Bronchial epithelial cell (primary cell): ENCODE data around the gene SEC16A. TPM values are rescaled to one million over a fixed set of nuclear protein-coding genes. Genes with fewer than 3 reads are reported as not detected.

Experiments used
- DNase-seq: peaks from one replicate; pipeline ENCODE4 v3.0.0-alpha.2; 2010; ENCODE audit warnings: low read depth
- FAIRE-seq: peaks from 2 replicates; lab custom pipeline; 2011; peaks lifted over from hg19 to GRCh38; lab: Jason Lieb, UNC
- H3K27me3 ChIP-seq: 2 replicates; pipeline ENCODE4 v1.5.1; 2011; ENCODE audit warnings: low read length; ENCODE audit not compliant: control insufficient read depth, insufficient read depth
- H3K36me3 ChIP-seq: 2 replicates; pipeline ENCODE4 v1.5.1; 2011; ENCODE audit warnings: low read length; ENCODE audit not compliant: control insufficient read depth, insufficient read depth
- H3K4me3 ChIP-seq: 2 replicates; pipeline ENCODE4 v1.5.1; 2011; ENCODE audit warnings: mild to moderate bottlenecking, low read depth, low read length, control low read depth
- CTCF ChIP-seq: IDR thresholded peaks from 2 replicates; pipeline ENCODE4 v1.5.1; 2011; ENCODE audit warnings: mild to moderate bottlenecking, moderate library complexity, low read length, control low read depth, inconsistent platforms; ENCODE audit not compliant: insufficient read depth, severe bottlenecking
- total RNA-seq: library from RNA; depleted of rRNA; stranded (reverse); fragments of >200 nt; gene quantifications from 2 replicates; pipeline ENCODE4 v1.2.1, GENCODE V29; 2014

The SEC16A gene
- total RNA-seq, 1 donor from 2014 or later = 13.7 TPM

- Histone ChIP-seq H3K27me3 (no peaks in the 10 kb centered on the region), H3K36me3 (peaks cover 45% of the 10 kb centered on the region), H3K4me3 (no peak overlapping the region)
- FAIRE-seq (no peak), DNase-seq (no peak)
- no peak for TF ChIP-seq CTCF
Observed at GRCh38 chr9:136496801-136497620, 14.2 kb upstream of the SEC16A start.

GRCh38 chr9:136496181-136496580 lies 13.3 kb upstream of the SEC16A start:
- DNase-seq (no peak), FAIRE-seq (no peak)
- Histone ChIP-seq H3K27me3 (no peaks in the 10 kb centered on the region), H3K36me3 (peaks cover 41% of the 10 kb centered on the region), H3K4me3 (no peak overlapping the region)
- no peak for TF ChIP-seq CTCF

DNA sequence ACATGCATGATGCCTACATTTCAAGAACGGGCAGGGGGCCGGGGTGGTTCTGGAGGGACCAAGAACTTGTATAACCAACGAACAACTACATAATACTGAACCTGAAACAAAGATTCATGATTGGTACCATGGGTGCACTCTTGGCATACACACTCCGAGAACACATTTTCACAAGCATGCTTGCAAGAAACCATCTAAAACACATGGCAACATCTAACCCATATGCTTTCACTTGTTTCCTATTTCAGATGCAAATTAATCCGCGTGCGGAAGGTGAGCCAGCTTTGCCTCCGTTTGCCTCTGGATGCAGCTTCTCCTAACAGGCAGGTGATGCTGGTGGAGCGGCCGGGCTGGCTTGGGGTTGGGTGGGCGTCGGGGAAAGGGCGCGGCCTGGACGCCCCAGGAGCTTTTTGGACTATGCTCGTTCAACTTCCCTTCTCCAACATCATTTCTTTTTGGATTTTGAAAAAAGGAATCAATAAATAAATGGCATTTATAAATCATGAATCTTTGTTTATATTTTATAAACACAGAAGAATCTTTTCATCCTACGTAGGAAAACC lies 12.5 kb upstream of the SEC16A start:
- no peak for FAIRE-seq
- TF ChIP-seq CTCF = no peak
- Histone ChIP-seq H3K36me3 (peaks cover 34% of the 10 kb centered on the region), H3K4me3 (no peak overlapping the region), H3K27me3 (no peaks in the 10 kb centered on the region)
- DNase-seq = no peak

GRCh38 chr9:136494531-136495215 lies 11.8 kb upstream of the SEC16A start:
- TF ChIP-seq CTCF = no peak
- FAIRE-seq = no peak
- Histone ChIP-seq H3K27me3 (no peaks in the 10 kb centered on the region), H3K4me3 (no peak overlapping the region), H3K36me3 (peaks cover 28% of the 10 kb centered on the region)
- DNase-seq = no peak

DNA sequence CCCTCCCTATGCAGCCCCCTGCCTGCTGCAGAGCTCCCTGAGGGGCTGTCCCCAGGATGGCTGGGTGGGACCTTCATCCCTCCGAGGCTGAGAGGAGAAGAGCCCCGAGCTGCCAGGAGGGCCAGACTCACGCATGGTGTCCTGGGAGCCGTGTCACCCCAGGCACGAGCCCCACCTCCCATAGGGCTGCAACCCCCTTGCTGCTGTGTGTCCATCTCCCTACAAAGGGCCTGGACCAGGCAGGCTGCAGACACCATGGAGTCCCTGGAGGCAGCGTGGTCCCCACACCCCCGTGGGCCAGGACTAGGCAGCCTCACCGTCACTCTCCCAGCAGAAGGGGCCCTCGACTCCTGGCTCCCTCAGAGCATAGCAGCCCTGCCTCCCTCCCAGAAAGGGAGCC lies 11.2 kb upstream of the SEC16A start:
- DNase-seq (no peak), FAIRE-seq (no peak)

More for the DNA sequence above, 11.2 kb upstream of the SEC16A start:
- H3K27me3 ChIP-seq = no peaks in the 10 kb centered on the region
- no peak for TF ChIP-seq CTCF
- peaks cover 21% of the 10 kb centered on the region for H3K36me3 ChIP-seq
- no peak overlapping the region for H3K4me3 ChIP-seq
